ENCODE data around the gene MRPL10.

DNA sequence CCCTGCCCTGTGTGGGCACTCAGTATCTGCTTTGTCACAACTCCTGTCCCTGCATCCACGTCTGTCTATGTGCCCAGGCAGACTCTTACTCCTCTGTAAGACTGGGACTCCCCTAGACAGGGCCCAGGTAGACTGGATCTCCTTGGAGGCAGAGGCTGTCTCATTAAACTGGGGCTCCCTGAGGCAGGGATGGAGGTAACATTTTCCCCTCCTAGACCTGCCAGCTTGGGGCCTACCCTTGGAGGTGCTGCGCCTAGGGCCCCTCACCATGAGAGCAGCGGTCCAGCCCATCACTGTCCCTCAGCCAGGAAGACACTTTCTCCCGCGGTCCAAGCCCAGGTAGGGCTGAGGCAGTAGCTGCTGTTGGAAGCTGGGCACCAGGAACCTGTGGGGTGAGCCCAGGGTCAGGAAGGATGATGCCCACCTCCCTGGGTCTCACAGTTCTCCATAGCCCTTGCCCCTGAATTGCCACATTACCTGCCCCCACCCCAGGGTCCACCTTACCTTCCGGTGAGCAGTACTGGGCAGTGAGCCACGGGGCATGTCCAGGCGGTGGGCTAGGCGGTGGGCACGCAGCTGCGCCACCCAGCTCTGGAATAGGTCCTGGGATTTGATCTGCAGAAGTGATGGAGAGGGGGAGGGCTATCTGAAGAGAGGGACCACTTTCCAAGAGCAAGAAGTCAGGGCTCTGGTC is 13.2 kb downstream of the MRPL10 start:
- TF ChIP-seq, protein P1, sequence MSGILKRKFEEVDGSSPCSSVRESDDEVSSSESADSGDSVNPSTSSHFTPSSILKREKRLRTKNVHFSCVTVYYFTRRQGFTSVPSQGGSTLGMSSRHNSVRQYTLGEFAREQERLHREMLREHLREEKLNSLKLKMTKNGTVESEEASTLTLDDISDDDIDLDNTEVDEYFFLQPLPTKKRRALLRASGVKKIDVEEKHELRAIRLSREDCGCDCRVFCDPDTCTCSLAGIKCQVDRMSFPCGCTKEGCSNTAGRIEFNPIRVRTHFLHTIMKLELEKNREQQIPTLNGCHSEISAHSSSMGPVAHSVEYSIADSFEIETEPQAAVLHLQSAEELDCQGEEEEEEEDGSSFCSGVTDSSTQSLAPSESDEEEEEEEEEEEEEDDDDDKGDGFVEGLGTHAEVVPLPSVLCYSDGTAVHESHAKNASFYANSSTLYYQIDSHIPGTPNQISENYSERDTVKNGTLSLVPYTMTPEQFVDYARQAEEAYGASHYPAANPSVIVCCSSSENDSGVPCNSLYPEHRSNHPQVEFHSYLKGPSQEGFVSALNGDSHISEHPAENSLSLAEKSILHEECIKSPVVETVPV (CRISPR knock-in tag; IDR thresholded peaks at IDR 0.05), result no peak
- TF ChIP-seq GLIS3 (CRISPR knock-in tag; IDR thresholded peaks at IDR 0.05), result no peak
- no peak for TF ChIP-seq RARB (CRISPR knock-in tag; IDR thresholded peaks at IDR 0.05)
- no peak for TF ChIP-seq CSDC2 (CRISPR knock-in tag; IDR thresholded peaks at IDR 0.05)
- no peak for TF ChIP-seq ISL1 (CRISPR knock-in tag; IDR thresholded peaks at IDR 0.05)
- TF ChIP-seq ZFP3 (CRISPR knock-in tag; IDR thresholded peaks at IDR 0.05), result no peak
- TF ChIP-seq, protein P2, sequence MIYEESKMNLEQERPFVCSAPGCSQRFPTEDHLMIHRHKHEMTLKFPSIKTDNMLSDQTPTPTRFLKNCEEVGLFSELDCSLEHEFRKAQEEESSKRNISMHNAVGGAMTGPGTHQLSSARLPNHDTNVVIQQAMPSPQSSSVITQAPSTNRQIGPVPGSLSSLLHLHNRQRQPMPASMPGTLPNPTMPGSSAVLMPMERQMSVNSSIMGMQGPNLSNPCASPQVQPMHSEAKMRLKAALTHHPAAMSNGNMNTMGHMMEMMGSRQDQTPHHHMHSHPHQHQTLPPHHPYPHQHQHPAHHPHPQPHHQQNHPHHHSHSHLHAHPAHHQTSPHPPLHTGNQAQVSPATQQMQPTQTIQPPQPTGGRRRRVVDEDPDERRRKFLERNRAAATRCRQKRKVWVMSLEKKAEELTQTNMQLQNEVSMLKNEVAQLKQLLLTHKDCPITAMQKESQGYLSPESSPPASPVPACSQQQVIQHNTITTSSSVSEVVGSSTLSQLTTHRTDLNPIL (CRISPR knock-in tag; IDR thresholded peaks at IDR 0.05; ENCODE audit: low read depth), result no peak
- TF ChIP-seq ZFP30 (CRISPR knock-in tag; IDR thresholded peaks at IDR 0.05), result no peak
- TF ChIP-seq TCF4 (CRISPR knock-in tag; IDR thresholded peaks at IDR 0.05; ENCODE audit: borderline replicate concordance), result no peak
- no peak for TF ChIP-seq ZNF565 (CRISPR knock-in tag; conservative IDR thresholded peaks at IDR 0.05; ENCODE audit: low read depth)
- TF ChIP-seq, protein P3, sequence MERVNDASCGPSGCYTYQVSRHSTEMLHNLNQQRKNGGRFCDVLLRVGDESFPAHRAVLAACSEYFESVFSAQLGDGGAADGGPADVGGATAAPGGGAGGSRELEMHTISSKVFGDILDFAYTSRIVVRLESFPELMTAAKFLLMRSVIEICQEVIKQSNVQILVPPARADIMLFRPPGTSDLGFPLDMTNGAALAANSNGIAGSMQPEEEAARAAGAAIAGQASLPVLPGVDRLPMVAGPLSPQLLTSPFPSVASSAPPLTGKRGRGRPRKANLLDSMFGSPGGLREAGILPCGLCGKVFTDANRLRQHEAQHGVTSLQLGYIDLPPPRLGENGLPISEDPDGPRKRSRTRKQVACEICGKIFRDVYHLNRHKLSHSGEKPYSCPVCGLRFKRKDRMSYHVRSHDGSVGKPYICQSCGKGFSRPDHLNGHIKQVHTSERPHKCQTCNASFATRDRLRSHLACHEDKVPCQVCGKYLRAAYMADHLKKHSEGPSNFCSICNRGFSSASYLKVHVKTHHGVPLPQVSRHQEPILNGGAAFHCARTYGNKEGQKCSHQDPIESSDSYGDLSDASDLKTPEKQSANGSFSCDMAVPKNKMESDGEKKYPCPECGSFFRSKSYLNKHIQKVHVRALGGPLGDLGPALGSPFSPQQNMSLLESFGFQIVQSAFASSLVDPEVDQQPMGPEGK (CRISPR knock-in tag; IDR thresholded peaks at IDR 0.05; ENCODE audit: borderline replicate concordance), result no peak
- TF ChIP-seq PPARA (CRISPR knock-in tag; IDR thresholded peaks at IDR 0.05; ENCODE audit: borderline replicate concordance), result no peak
- no peak for TF ChIP-seq OSR1 (CRISPR knock-in tag; IDR thresholded peaks at IDR 0.05)
- TF ChIP-seq SNAI2 (CRISPR knock-in tag; IDR thresholded peaks at IDR 0.05), result no peak
